Heart right ventricle (tissue), 16 donors: ENCODE measurements around the gene RPRML. TPM values are rescaled to one million over a fixed set of nuclear protein-coding genes. Genes with fewer than 3 reads are reported as not detected.
A peak's percentile ranks its signal among the peaks of the same experiment; 100 is the strongest.
"Not testable (repeated sequence)": the region's sequence is repeated elsewhere in the genome, so short reads cannot be mapped to it uniquely, and the experiment has no call there.

Source experiments
- ATAC-seq, 8 donors: fragments of 200-7000 bp; cut with Tn5 transposase; one replicate each; pipeline ENCODE4 v1.9.1; 2020; ENCODE audit warnings: mild to moderate bottlenecking in 8 of 8, moderate library complexity in 8 of 8, moderate number of reproducible peaks in 1 of 8
- DNase-seq, 2 donors: peaks; one replicate each; pipeline ENCODE4 v3.0.0-alpha.2; 2020
- H3K27ac ChIP-seq, 10 donors: fragments of 200-600 bp; sonication (generic) in 2 of 10; one replicate each; pipeline versions ENCODE4 v1.5.0 to v1.8.0; 2020 to 2022; ENCODE audit warnings: mild to moderate bottlenecking in 3 of 10
- H3K27me3 ChIP-seq, 7 donors: fragments of 200-600 bp; one replicate each; pipeline ENCODE4 v1.8.0; 2021 to 2022; ENCODE audit warnings: mild to moderate bottlenecking in 2 of 7
- H3K36me3 ChIP-seq, 9 donors: fragments of 200-600 bp; sonication (generic) in 1 of 9; one replicate each; pipeline versions ENCODE4 v1.5.0 to v1.8.0; 2020 to 2022; ENCODE audit warnings: mild to moderate bottlenecking in 2 of 9
- H3K4me1 ChIP-seq, 9 donors: fragments of 200-600 bp; sonication (generic) in 1 of 9; one replicate each; pipeline versions ENCODE4 v1.5.0 to v1.8.0; 2020 to 2022; ENCODE audit warnings: mild to moderate bottlenecking in 4 of 9
- H3K4me3 ChIP-seq, 10 donors: fragments of 200-600 bp; sonication (generic) in 2 of 10; one replicate each; pipeline versions ENCODE4 v1.5.0 to v1.8.0; 2020 to 2022; ENCODE audit warnings: mild to moderate bottlenecking in 7 of 10, moderate library complexity in 2 of 10
- H3K9me3 ChIP-seq, 11 donors: fragments of 200-600 bp in 10 of 11; sonication (generic) in 2 of 11; one replicate each; pipeline versions ENCODE4 v1.5.0 to v1.8.0; 2013 to 2022; ENCODE audit warnings: mild to moderate bottlenecking in 2 of 11, control low read depth in 1 of 11, moderate library complexity in 1 of 11
- CTCF ChIP-seq, 9 donors: fragments of 200-600 bp; sonication (generic) in 2 of 9; IDR thresholded peaks; one replicate each; pipeline versions ENCODE4 v1.5.0 to v1.8.0; 2021 to 2022; ENCODE audit warnings: antibody characterized with exemption in 9 of 9, mild to moderate bottlenecking in 5 of 9, moderate library complexity in 1 of 9
- WGBS, 2 donors: extraction: QIAGEN DNeasy Blood & Tissue Kit; methylation state at CpG; one replicate each; pipeline ENCODE4 v1.1.7; 2013; ENCODE audit warnings: inconsistent platforms in 1 of 2; 5-methylcytosine and 5-hydroxymethylcytosine counted together
- intact Hi-C, 10 donors: fragments of 100-400 bp; cut with DNase I; formaldehyde crosslinking; loops; one replicate each; pipeline versions ENCODE4 v1.11.1 to v1.14.2; 2022
- polyA plus RNA-seq, 2 donors: library from polyadenylated mRNA; stranded (reverse); fragments of 200-250 nt; gene quantifications; one replicate each; pipeline ENCODE4 v1.2.3, GENCODE V29; 2013
- total RNA-seq, 10 donors: library from RNA; stranded (reverse); fragmentation: NEBNext Ultra II Directional in 3 of 10; extraction: Animal tissue kit (Norgen Biotek cat#: 25700) in 3 of 10; gene quantifications; one replicate each; pipeline versions ENCODE4 v1.2.1 to v1.2.4, GENCODE V29; 2021 to 2023
- donor health status: Arrhythmogenic right ventricular cardiomyopathy.
- donor health status: ischemic (EF 13 %, LVEDD 7.1; RV severe dilation, severe dysfunction).
- donor health status: healthy with polysubstance abuse.
- donor health status: DM: no; HTN: yes; CAD: no.
- donor health status: DM: no; HTN: no; CAD: no.
- donor health status: ischemic (EF 25% LVEDD 6.9; RV normal size, moderate dysfunction).
- donor health status: ischemic (EF 25% LVEDD 5.7; RV mildly dilated, moderate dysfunction).
- donor health status: healthy.
- donor health status: DM: yes; HTN: yes; CAD: no.
- donor health status: Ischemic cardiomyopathy.
- donor health status: ischemic (EF 35%, LVEDD 5.7; RV mildly dilated, moderate dysfunction).
- donor health status: nonischemic (EF 11% LVEDD 7.7; RV severe dilation, severe dysfunction).
- donor health status: DM: yes; HTN: yes; CAD: no.
- donor health status: PGD.
- donor health status: ischemic (EF 29% LVEDD 5.4; RV normal size, mild dysfunction).
- donor health status: nonischemic (EF 23%, LVEDD 6.1; RV moderate dilation, normal function).

The RPRML gene
- total and polyA plus RNA-seq, 12 donors: 0.37 to 0.38 TPM; not detected in 10

- intact Hi-C loops: no loop called here
Observed at GRCh38 chr17:47009759-47010594, 30.9 kb upstream of the RPRML start.

GRCh38 chr17:47004906-47005305 lies 25.9 kb upstream of the RPRML start:
- DNase-seq (no peak), ATAC-seq (no peak)
- no peaks in the 10 kb centered on the region for H3K9me3 ChIP-seq
- no peaks in the 10 kb centered on the region for H3K27me3 ChIP-seq
- TF ChIP-seq CTCF (IDR thresholded peaks at IDR 0.05): no peak
- intact Hi-C loops: loop anchor here in 4 of 10 donors (5.0 kb wide), 1 partner anchor 163 kb away; no protein-coding TSS in a partner anchor
- H3K4me3 ChIP-seq: no peak overlapping the region
- H3K4me1 ChIP-seq: peaks cover 0 to 29% (median 8%) of the 10 kb centered on the region in 9 donors
- H3K36me3 ChIP-seq: no peaks in the 10 kb centered on the region
- peak overlapping the region in 6 of 10 donors; percentile 12 to 67 (median 28) for H3K27ac ChIP-seq
- WGBS, 2 donors: 57 to 75% methylated on average over 1 of the region's 1 CpG

More at GRCh38 chr17:47009759-47010594, 30.9 kb upstream of the RPRML start:
- ATAC-seq (peak in 7 of 8 donors; percentile 42 to 92 (median 77)), DNase-seq (peak in 1 of 2 donors; percentile 13)
- H3K9me3 ChIP-seq: no peaks in the 10 kb centered on the region
- no peaks in the 10 kb centered on the region for H3K27me3 ChIP-seq
- H3K4me1 ChIP-seq: peaks cover 0 to 22% (median 8%) of the 10 kb centered on the region in 9 donors
- H3K36me3 ChIP-seq: no peaks in the 10 kb centered on the region
- TF ChIP-seq CTCF (IDR thresholded peaks at IDR 0.05): no peak
- H3K27ac ChIP-seq: peak overlapping the region in 8 of 10 donors; percentile 12 to 69 (median 48)
- H3K4me3 ChIP-seq: no peak overlapping the region
- WGBS, 2 donors: 74 to 83% methylated on average over 14 of the region's 14 CpGs

DNA sequence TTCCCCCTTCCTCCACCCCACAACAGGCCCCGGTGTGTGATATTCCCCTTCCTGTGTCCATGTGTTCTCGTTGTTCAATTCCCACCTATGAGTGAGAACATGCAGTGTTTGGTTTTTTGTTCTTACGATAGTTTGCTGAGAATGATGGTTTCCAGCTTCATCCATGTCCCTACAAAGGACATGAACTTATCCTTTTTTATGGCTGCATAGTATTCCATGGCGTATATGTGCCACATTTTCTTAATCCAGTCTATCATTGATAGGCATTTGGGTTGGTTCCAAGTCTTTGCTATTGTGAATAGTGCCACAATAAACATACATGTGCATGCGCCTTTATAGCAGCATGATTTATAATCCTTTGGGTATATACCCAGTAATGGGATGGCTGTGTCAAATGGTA lies 24.8 kb upstream of the RPRML start:
- H3K27ac ChIP-seq, H3K27me3 ChIP-seq, ATAC-seq, DNase-seq, H3K9me3 ChIP-seq, H3K4me3 ChIP-seq, H3K36me3 ChIP-seq: not testable (repeated sequence)
- 90 to 91% methylated on average over 4 to 5 of the region's 5 CpGs for WGBS, 2 donors
- peaks cover 0 to 29% (median 8%) of the 10 kb centered on the region in 9 donors for H3K4me1 ChIP-seq
- intact Hi-C loops: loop anchor here in 4 of 10 donors (5.0 kb wide), 1 partner anchor 162 kb away; no protein-coding TSS in a partner anchor

GRCh38 chr17:46995841-46996571 lies 17.0 kb upstream of the RPRML start:
- Histone ChIP-seq H3K27ac (no peak overlapping the region), H3K4me1 (peaks cover 0 to 2% (median 0%) of the 10 kb centered on the region in 9 donors), H3K27me3 (no peaks in the 10 kb centered on the region), H3K9me3 (no peaks in the 10 kb centered on the region), H3K4me3 (no peak overlapping the region), H3K36me3 (no peaks in the 10 kb centered on the region)
- WGBS, 2 donors: 67 to 74% methylated on average over 4 of the region's 4 CpGs
- DNase-seq (no peak), ATAC-seq (peak in 1 of 8 donors; percentile 28)
- TF ChIP-seq CTCF (IDR thresholded peaks at IDR 0.05): no peak
- intact Hi-C loops: loop anchor here in 4 of 10 donors (2.0 to 10.0 kb wide), 5 partner anchors 49 to 149 kb away; no protein-coding TSS in a partner anchor
